Suprapubic skin (tissue), 4 donors: ENCODE measurements around the gene P4HB. TPM values are rescaled to one million over a fixed set of nuclear protein-coding genes. Genes with fewer than 3 reads are reported as not detected.

ENCODE experiments used
- DNase-seq, 2 donors: peaks; one replicate each; pipeline ENCODE4 v3.0.0-alpha.2; 2019; ENCODE audit warnings: low spot score in 2 of 2
- H3K27ac ChIP-seq: fragments of 200-600 bp; sonication (generic); one replicate; pipeline ENCODE4 v1.5.1; 2019
- H3K27me3 ChIP-seq: fragments of 200-600 bp; sonication (generic); one replicate; pipeline ENCODE4 v1.5.1; 2019
- H3K36me3 ChIP-seq: fragments of 200-600 bp; sonication (generic); one replicate; pipeline ENCODE4 v1.5.1; 2019
- H3K4me1 ChIP-seq: fragments of 200-600 bp; sonication (generic); one replicate; pipeline ENCODE4 v1.5.1; 2019
- H3K4me3 ChIP-seq: fragments of 200-600 bp; sonication (generic); one replicate; pipeline ENCODE4 v1.5.1; 2019; ENCODE audit warnings: mild to moderate bottlenecking
- H3K9me3 ChIP-seq: fragments of 200-600 bp; sonication (generic); one replicate; pipeline ENCODE4 v1.5.1; 2019
- EP300 ChIP-seq: sonication (generic); formaldehyde crosslinking; IDR thresholded peaks from one replicate; pipeline ENCODE4 v1.6.1; 2017; ENCODE audit warnings: antibody characterized with exemption
- POLR2A ChIP-seq, 2 donors: fragments of 450-650 bp; IDR thresholded peaks; one replicate each; pipeline ENCODE4 v1.6.1; 2017; ENCODE audit warnings: antibody characterized with exemption in 2 of 2, mild to moderate bottlenecking in 2 of 2, moderate library complexity in 2 of 2
- POLR2AphosphoS5 ChIP-seq, 3 donors: sonication (generic); formaldehyde crosslinking; IDR thresholded peaks; one replicate each; pipeline ENCODE4 v1.6.1; 2017; ENCODE audit warnings: antibody characterized with exemption in 3 of 3
- WGBS: methylation state at CpG from one replicate; pipeline ENCODE4 v1.1.5; 2018; 5-methylcytosine and 5-hydroxymethylcytosine counted together
- total RNA-seq, 4 donors: library from RNA; depleted of rRNA; stranded (reverse); fragments of >200 nt; gene quantifications; one replicate each; pipeline ENCODE4 v1.1.0, GENCODE V29; 2016
- TF ChIP-seq, protein P1 (sequence below), 2 donors: fragments of 200-600 bp in 1 of 2; fragments of 450-650 bp in 1 of 2; sonication (generic) in 1 of 2; IDR thresholded peaks; one replicate each; pipeline ENCODE4 v1.5.1; 2016 to 2019; ENCODE audit warnings: antibody characterized with exemption in 2 of 2, mild to moderate bottlenecking in 1 of 2, moderate library complexity in 1 of 2

The P4HB gene
- total RNA-seq, 4 donors from 2014 or later = 521 to 1,041 (median 898) TPM

DNA sequence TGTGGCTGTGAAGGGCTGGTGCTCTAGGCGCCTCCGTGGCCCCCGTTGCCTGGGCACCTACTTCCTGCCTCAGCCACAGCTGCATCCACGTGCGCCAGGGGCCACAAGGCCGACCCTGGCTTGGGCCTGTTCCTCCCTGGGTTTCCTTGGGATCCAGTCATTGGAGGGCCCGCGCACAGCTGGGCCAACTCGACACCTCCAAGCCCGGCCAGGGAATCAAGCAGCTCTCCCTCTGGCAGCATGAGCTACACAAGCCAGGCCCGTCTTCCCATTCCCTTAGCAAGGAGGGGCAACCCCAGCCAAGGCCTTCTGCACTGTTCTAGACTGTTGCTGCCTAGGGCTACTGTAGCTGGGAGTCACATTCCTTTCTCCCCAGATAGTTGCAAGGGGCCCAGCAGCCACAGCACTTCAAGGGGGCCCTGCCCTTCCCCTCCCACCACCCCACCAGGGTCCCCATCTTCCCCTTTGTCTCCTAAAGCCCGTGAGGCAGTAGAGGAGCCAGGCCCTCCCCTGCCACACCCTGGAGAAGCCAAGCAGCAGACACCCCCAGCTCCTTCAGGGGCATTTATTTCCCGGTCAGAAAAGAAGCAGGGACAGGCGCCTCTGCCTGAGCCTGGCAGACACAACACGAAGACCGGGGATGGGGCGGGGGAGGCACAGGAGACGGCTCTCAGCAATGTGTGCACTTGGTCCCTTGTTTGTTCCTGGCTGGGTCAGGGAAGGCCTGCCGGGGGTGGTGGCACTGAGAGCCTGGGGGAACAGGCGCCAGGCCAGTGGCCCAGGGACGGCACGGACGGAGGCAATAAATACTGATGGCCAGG, 7.0 kb upstream of the P4HB start:
- WGBS = 32% methylated on average over 11 of the region's 23 CpGs
- Histone ChIP-seq H3K4me1 (peaks cover 73% of the 10 kb centered on the region), H3K9me3 (no peaks in the 10 kb centered on the region), H3K4me3 (no peak overlapping the region), H3K27ac (peak overlapping the region; percentile 99), H3K36me3 (peaks cover 22% of the 10 kb centered on the region), H3K27me3 (no peaks in the 10 kb centered on the region)
- TF ChIP-seq EP300 = no peak
- TF ChIP-seq, protein P1, sequence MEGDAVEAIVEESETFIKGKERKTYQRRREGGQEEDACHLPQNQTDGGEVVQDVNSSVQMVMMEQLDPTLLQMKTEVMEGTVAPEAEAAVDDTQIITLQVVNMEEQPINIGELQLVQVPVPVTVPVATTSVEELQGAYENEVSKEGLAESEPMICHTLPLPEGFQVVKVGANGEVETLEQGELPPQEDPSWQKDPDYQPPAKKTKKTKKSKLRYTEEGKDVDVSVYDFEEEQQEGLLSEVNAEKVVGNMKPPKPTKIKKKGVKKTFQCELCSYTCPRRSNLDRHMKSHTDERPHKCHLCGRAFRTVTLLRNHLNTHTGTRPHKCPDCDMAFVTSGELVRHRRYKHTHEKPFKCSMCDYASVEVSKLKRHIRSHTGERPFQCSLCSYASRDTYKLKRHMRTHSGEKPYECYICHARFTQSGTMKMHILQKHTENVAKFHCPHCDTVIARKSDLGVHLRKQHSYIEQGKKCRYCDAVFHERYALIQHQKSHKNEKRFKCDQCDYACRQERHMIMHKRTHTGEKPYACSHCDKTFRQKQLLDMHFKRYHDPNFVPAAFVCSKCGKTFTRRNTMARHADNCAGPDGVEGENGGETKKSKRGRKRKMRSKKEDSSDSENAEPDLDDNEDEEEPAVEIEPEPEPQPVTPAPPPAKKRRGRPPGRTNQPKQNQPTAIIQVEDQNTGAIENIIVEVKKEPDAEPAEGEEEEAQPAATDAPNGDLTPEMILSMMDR (IDR thresholded peaks at IDR 0.05) = no peak
- no peak for TF ChIP-seq POLR2AphosphoS5 (IDR thresholded peaks at IDR 0.05)
- TF ChIP-seq POLR2A (IDR thresholded peaks at IDR 0.05) = no peak
- DNase-seq = no peak

DNA sequence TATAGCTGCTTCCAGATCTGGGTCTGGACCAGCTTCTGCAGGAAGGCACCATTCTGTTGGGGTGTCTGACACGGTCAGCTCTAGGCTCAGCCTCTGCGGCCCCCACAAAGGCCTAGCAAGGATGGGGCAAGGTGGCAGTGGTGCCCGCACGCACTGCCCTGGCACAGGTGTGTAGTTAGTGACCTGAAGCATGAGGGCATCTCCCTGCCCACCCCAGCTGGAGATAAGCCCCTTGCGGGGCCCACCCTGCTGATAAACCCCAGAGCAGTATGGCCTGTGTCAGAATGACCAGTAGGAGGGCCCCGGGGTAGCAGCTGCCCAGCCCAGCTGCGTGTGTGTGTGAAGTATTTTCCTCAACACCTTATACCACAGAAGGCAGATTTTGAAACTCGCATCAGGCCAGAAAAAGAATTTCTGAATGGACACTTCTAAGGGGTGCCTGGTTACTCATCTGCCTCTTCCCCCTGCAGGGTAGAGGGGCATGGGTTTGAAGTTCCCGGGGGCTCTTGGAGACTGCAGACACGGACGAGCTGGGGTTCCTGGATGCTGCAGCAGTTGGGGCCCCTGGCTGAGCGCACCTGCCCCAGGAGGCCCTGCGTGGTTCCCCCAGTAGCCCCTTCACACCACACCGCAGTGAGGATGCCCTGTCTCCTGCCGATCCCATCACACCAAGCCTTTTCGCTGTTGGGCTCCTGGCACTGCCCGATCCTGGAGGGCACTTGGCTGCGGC, 6.3 kb upstream of the P4HB start:
- Histone ChIP-seq H3K27me3 (no peaks in the 10 kb centered on the region), H3K36me3 (peaks cover 22% of the 10 kb centered on the region), H3K4me1 (peaks cover 74% of the 10 kb centered on the region), H3K4me3 (no peak overlapping the region), H3K9me3 (no peaks in the 10 kb centered on the region), H3K27ac (no peak overlapping the region)
- TF ChIP-seq, protein P1 (IDR thresholded peaks at IDR 0.05) = no peak
- TF ChIP-seq POLR2A (IDR thresholded peaks at IDR 0.05) = no peak
- TF ChIP-seq EP300 = no peak
- TF ChIP-seq POLR2AphosphoS5 (IDR thresholded peaks at IDR 0.05) = no peak
- no peak for DNase-seq
- WGBS = 72% methylated on average over 6 of the region's 18 CpGs

DNA sequence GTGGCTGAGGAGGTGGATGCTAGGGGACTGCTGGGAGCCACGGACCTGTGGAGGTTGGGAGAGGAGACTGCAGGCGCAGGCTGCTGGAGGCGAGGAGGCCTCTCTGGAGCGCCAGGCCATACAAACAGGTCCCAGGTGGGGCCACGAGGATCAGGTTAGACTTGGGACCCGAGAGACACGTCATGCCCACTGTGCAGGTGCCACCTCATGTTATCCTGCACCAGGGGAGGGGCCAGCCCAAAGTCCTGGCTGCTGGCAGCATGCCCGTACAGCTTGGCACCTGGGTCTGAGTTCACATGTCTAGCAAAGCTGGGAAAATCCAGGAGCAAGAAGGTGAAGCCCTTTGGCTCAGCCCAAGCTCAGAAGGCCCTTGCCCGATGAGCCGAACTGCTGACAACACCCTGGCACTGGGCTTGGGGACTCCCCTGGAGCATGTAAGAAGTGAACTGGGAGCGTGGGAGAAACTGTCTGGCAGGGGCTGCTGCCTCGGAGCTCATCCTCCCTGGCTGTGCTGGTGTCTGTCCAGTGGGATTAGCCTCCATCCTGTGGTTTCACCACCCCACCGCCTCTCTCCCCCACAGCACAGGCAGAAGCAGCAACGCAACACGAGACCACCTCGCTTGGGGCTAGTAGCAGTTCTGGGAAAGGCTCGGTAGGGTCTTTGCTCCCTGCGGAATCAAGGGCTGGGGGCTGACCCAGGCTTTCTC, 5.6 kb upstream of the P4HB start:
- peak in 1 of 3 donors; percentile 12 for TF ChIP-seq POLR2AphosphoS5 (IDR thresholded peaks at IDR 0.05)
- TF ChIP-seq, protein P1 (IDR thresholded peaks at IDR 0.05) = no peak
- Histone ChIP-seq H3K27me3 (no peaks in the 10 kb centered on the region), H3K27ac (no peak overlapping the region), H3K4me1 (peaks cover 75% of the 10 kb centered on the region), H3K9me3 (no peaks in the 10 kb centered on the region), H3K36me3 (peaks cover 22% of the 10 kb centered on the region), H3K4me3 (no peak overlapping the region)
- WGBS = 68% methylated on average over 12 of the region's 18 CpGs
- DNase-seq = no peak

DNA sequence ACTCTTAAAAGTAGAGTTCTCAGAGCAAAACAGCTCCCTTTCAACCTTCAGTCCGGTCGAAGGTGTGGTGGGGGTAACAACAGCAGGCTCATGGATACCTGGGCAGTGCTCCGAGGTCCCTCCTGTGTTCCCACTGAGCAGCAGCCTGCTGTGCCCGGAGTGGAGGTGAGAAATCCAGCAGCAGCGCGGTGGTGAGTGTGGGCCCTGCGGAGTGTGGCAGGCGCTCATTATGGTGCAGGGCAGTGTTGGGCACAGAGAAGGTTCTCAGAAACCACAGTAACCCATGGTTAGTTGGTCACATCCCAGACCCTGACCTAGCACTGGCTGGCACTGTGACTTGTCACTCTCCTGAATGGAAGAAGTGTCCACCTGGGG, 5.0 kb upstream of the P4HB start:
- peaks cover 75% of the 10 kb centered on the region for H3K4me1 ChIP-seq
- H3K27ac ChIP-seq = no peak overlapping the region
- 96% methylated on average over 8 of the region's 8 CpGs for WGBS
- TF ChIP-seq POLR2A (IDR thresholded peaks at IDR 0.05) (no peak), POLR2AphosphoS5 (IDR thresholded peaks at IDR 0.05) (no peak), EP300 (no peak)
- TF ChIP-seq, protein P1 (IDR thresholded peaks at IDR 0.05) = no peak
- DNase-seq = no peak
- peaks cover 22% of the 10 kb centered on the region for H3K36me3 ChIP-seq
- no peak overlapping the region for H3K4me3 ChIP-seq
- H3K9me3 ChIP-seq = no peaks in the 10 kb centered on the region
- no peaks in the 10 kb centered on the region for H3K27me3 ChIP-seq
